ENCODE data around the gene HSBP1L1.

Gene HSBP1L1

DNA sequence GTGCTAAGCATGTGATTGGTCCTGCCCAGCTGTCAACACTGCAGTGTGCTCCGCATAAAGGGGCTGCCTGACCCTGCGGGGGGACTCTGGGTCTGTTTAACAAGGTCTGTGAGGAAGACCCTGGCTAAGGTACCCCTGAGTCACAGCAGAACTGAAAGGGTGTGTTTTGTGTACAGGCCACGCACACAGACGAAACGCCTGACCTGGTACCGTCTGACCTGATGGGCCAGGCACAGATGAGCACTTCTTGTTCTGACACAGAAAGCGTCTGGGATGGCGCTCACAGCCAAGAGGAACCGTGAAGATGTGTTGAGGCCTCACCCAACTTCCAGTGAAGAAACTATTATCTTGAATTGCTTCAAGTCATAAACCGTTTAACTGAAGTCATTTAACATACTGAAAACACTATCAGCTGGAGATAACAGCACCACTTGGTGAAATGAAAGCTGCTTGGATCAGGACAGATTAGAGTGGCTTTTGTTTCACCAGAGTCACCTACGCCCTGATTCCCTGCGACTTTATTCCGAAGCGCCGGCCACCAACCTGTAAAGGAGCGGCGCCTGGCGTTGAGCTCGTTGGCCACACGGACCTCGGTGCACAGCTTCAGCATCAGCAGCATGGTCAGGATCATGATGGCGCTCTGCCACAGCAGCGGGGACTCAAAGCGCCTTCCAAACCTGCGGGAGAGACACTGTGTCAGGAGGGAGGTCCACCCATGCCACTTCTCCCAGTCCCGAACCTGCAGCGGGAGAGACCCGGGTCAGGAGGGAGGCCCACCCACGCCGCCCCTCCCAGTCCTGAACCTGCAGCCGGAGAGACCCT, 21.4 kb upstream of the HSBP1L1 start:
- Histone ChIP-seq H3K9me3 (no peaks in the 10 kb centered on the region), H3K36me3 (no peaks in the 10 kb centered on the region), H3K4me1 (no peaks in the 10 kb centered on the region), H3K4me3 (ENCODE audit: low read depth, low read length) (no peak overlapping the region), H3K27me3 (no peaks in the 10 kb centered on the region)
- no peak for DNase-seq
- TF ChIP-seq, protein P1, sequence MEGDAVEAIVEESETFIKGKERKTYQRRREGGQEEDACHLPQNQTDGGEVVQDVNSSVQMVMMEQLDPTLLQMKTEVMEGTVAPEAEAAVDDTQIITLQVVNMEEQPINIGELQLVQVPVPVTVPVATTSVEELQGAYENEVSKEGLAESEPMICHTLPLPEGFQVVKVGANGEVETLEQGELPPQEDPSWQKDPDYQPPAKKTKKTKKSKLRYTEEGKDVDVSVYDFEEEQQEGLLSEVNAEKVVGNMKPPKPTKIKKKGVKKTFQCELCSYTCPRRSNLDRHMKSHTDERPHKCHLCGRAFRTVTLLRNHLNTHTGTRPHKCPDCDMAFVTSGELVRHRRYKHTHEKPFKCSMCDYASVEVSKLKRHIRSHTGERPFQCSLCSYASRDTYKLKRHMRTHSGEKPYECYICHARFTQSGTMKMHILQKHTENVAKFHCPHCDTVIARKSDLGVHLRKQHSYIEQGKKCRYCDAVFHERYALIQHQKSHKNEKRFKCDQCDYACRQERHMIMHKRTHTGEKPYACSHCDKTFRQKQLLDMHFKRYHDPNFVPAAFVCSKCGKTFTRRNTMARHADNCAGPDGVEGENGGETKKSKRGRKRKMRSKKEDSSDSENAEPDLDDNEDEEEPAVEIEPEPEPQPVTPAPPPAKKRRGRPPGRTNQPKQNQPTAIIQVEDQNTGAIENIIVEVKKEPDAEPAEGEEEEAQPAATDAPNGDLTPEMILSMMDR (IDR thresholded peaks at IDR 0.05; ENCODE audit: low read depth, low read length) = no peak

DNA sequence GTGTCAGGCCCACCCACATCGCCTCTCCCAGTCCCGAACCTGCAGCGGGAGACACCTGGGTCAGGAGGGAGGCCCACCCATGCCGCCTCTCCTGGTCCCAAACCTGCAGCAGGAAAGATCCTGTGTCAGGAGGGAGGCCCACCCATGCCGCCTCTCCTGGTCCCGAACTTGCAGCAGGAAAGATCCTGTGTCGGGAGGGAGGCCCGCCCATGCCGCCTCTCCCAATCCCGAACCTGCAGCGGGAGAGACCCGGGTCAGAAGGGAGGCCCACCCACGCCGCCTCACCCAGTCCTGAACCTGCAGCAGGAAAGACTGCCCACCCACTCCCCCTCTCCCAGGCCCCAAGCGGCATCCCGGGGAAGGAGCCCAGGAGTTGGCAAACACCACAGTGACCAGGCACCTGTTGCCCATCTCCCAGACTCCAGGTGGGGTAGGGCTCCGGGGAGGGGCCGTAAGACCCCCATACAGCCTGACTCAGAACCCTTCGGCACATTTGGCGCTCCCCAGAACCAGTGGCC, 20.8 kb upstream of the HSBP1L1 start:
- Histone ChIP-seq H3K9me3 (no peaks in the 10 kb centered on the region), H3K27me3 (no peaks in the 10 kb centered on the region), H3K4me1 (no peaks in the 10 kb centered on the region), H3K4me3 (ENCODE audit: low read depth, low read length) (no peak overlapping the region), H3K36me3 (no peaks in the 10 kb centered on the region)
- TF ChIP-seq, protein P1 (IDR thresholded peaks at IDR 0.05; ENCODE audit: low read depth, low read length) = no peak
- no peak for DNase-seq

DNA sequence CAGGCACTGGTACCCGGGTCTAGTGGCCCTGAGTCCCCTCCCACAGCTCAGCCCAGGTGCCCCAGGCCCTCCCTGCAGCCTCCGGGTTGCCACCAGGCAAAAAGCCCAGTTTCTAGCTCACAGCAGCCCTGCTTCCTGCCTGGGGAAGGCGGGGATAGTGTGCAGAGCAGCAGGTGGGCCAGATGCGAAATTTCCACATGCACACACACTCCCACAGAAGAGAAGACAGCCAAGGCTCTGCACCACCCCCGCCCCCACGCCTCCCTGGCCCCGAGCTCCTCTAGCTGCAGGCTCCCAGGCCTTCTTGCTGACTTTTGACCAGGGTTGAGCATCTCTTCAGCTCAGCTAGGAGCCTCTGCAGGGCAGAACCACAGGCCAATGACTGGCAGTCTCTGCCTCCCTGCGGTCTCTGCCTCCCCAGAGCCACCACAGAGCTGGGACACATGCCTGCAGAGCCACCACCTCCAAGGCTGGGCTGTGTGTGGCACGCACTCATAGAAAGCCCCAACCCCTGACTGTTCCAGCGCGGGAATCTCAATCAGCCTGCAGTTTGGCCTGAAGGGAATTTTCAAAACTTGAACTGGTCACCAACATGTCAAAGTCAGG, 20.2 kb upstream of the HSBP1L1 start:
- no peaks in the 10 kb centered on the region for H3K36me3 ChIP-seq
- no peaks in the 10 kb centered on the region for H3K9me3 ChIP-seq
- H3K4me1 ChIP-seq = no peaks in the 10 kb centered on the region
- H3K27me3 ChIP-seq = no peaks in the 10 kb centered on the region
- no peak overlapping the region for H3K4me3 ChIP-seq (ENCODE audit: low read depth, low read length)
- TF ChIP-seq, protein P1 (IDR thresholded peaks at IDR 0.05; ENCODE audit: low read depth, low read length) = no peak
- no peak for DNase-seq

DNA sequence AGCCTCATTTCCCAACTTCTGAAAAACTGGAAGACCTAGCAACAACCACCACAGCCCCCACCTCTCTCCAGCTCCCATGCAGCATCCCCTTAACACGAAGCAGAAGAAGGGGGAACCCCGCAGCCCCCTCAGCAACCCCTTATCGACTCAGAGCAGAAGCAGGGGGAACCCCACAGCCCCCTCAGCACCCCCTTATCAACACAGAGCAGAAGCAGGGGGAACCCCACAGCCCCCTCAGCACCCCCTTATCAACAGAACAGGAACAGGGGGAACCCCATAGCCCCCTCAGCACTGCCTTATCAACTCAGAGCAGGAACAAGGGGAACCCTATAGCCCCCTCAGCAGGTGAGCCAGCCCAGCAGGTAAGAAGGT, 19.7 kb upstream of the HSBP1L1 start:
- TF ChIP-seq, protein P1 (IDR thresholded peaks at IDR 0.05; ENCODE audit: low read depth, low read length) = no peak

DNA sequence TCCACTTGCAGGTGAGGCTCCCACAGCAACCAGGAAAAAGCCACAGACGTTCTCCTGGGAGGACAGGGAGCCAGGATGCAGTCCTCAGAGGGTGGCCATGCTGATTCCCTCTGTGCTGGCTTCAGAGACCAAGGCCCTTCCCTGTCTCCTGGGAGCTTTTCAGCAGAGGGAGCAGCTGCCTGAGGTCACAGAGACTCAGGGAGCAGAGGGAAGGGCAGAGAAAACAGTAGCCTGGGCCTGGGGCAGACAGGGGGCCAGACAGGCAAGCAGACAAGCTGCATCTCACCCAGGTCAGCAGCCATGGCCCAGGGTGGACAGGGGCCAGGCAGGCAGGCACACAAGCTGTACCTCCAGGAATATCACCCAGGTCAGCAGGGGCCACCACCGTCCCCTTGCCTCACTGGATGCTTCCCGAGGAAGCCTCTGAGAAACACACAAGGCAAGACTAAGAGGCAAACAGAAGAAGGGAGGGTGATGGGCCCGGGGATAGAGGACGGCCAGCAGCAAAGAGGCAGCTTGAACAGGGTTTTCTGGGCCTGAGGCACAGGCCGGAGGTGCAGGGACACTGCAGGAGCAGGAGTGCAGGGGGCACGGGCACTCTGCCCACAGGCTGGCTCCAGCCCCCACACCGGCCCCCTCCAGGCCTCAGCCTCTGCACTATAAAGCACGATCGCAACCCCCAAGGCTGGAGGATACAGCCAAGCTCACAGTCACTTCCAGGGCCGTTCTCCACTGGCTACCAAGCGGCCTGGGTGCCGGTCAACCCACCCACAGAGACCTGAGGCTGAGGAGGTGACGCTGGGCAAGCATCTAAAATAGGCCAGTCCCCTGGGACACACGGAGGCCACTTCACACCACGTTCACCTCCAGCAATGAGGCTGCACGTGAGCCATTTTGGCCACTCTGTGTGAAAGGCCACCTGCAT, 19.1 kb upstream of the HSBP1L1 start:
- H3K4me3 ChIP-seq (ENCODE audit: low read depth, low read length) = no peak overlapping the region
- TF ChIP-seq, protein P1 (IDR thresholded peaks at IDR 0.05; ENCODE audit: low read depth, low read length) = no peak
- no peaks in the 10 kb centered on the region for H3K27me3 ChIP-seq
- no peaks in the 10 kb centered on the region for H3K9me3 ChIP-seq
- no peak for DNase-seq
- H3K36me3 ChIP-seq = no peaks in the 10 kb centered on the region
- H3K4me1 ChIP-seq = no peaks in the 10 kb centered on the region

More for the DNA sequence above, 19.7 kb upstream of the HSBP1L1 start:
- no peaks in the 10 kb centered on the region for H3K27me3 ChIP-seq
- no peak overlapping the region for H3K4me3 ChIP-seq (ENCODE audit: low read depth, low read length)
- no peak for DNase-seq
- no peaks in the 10 kb centered on the region for H3K4me1 ChIP-seq
- H3K9me3 ChIP-seq = no peaks in the 10 kb centered on the region
- H3K36me3 ChIP-seq = no peaks in the 10 kb centered on the region

Data from BE2C (cell line).